Esophagus muscularis mucosa (tissue), 3 donors: ENCODE data around the gene BEST1.

Source experiments
- POLR2A ChIP-seq: fragments of 450-650 bp; IDR thresholded peaks from one replicate; pipeline ENCODE4 v1.6.1; 2017; ENCODE audit warnings: antibody characterized with exemption, moderate library complexity, mild to moderate bottlenecking, low read depth
- TF ChIP-seq, protein P1 (sequence below), 3 experiments: fragments of 200-600 bp in 2 of 3; fragments of 450-650 bp in 1 of 3; sonication (generic) in 2 of 3; IDR thresholded peaks; one replicate each; pipeline ENCODE4 v1.5.1; 2017 to 2019; ENCODE audit warnings: antibody characterized with exemption in 3 of 3, mild to moderate bottlenecking in 2 of 3, moderate library complexity in 1 of 3

DNA sequence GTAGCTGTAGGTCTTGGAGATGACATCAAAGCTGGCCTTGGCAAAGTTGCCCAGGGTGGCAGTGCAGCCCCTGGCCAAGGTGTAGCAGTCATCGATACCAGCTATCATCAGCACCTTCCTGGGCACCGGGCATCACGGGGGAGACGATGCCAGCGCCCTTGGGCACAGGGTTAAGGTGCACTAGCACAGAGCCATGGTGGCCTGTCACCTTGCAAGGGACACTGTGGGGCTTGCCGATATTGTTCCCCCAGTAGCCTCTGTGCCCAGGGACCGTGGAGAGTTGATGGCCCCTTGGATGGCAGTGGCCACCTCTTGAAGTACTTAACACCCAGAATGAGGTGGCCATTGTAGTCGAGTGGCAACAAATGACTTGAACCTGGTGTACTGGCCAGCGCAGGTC, 61.7 kb downstream of the BEST1 start:
- TF ChIP-seq, protein P1, sequence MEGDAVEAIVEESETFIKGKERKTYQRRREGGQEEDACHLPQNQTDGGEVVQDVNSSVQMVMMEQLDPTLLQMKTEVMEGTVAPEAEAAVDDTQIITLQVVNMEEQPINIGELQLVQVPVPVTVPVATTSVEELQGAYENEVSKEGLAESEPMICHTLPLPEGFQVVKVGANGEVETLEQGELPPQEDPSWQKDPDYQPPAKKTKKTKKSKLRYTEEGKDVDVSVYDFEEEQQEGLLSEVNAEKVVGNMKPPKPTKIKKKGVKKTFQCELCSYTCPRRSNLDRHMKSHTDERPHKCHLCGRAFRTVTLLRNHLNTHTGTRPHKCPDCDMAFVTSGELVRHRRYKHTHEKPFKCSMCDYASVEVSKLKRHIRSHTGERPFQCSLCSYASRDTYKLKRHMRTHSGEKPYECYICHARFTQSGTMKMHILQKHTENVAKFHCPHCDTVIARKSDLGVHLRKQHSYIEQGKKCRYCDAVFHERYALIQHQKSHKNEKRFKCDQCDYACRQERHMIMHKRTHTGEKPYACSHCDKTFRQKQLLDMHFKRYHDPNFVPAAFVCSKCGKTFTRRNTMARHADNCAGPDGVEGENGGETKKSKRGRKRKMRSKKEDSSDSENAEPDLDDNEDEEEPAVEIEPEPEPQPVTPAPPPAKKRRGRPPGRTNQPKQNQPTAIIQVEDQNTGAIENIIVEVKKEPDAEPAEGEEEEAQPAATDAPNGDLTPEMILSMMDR (IDR thresholded peaks at IDR 0.05), result no peak
- no peak for TF ChIP-seq POLR2A
